NCI-H82 treated with DMSO at 0.1 percent for 48 hours (cell line): ENCODE measurements around the gene SUCLA2.
"Not testable (repeated sequence)": the region's sequence is repeated elsewhere in the genome, so short reads cannot be mapped to it uniquely, and the experiment has no call there.

ENCODE experiments used
- DNase-seq: peaks from one replicate; lab custom pipeline; 2025; ENCODE audit not compliant: unreplicated experiment; lab: John Stamatoyannopoulos, UW

The SUCLA2 gene

DNA sequence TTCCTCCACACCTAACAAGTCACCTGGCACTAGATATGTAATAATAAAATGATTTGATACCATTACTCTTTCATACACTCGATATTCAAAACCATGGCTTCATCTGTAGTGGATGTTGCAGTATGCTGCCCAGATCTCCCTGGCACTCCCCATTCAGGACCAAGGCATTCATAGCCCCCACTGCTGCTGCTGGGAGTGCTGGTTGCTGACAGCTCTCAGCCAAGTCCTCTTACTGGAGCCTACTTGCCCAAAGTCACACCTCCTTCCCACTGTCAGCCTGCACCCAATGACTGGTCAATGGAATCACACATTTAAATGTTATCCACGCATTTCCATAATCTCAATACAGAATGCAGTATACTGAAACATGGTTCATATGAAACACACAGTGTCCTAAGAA is 3.7 kb downstream of the SUCLA2 start:
- DNase-seq: no peak

DNA sequence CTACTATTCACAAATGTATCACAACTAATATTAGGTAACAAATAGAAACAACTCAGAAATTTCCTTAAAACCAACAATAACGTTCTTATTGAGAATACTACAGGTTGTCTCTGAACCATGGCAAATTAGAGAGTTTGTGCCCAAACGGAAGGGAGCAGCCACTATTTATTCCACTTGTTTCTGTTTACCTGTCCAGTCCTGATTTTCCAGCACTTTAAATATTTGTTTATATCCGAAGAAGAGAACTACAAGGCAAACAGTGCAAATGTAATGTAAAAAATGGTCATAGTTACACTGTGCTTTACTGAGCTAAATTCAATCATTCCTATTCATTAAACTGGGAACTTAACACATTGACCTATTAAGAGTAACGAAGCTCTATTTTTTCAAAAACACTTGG is 9.2 kb downstream of the SUCLA2 start:
- DNase-seq: no peak

DNA sequence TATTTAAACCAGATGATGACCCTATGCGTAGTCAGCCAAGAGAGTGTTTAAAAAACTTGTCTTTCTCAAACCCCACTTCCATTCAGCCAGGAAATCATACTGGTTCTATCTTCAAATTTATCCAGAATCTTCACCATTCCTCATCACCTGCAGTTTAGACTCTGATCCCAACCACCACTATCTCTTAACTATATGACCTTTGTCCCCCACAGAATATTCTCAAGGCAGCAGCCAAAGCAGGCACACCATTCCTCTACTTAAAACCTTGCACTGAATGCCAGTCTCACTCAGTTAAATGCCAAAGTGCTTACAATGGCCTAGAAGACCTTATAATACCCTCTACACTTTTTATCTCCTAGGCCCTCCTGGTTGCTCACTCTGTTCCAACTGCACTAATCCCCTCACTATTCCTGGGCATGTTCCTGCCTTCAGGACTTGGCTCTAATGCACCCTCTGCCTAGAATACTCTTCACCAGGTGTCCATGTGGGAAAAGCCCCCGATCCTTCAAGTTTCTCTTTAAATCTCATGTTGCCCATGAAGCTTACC is 10.1 kb downstream of the SUCLA2 start:
- DNase-seq: no peak

DNA sequence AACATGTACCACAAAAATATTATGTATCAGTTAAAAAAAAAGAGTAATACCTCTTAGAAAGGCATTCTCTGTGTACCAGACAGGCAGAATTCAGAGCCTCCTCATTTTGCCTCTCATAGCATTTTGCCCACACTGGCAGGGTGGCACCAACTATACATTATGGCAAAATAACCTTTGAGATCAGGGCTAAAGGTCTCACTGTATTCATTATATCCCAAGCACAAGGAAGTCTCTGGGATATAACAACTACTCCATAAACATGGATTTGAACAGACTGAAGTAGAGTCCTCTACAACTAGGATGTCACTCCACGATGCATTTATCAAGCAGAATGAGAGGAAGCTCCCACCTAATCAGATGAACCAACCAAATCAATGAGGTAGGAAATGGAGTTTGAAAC is 10.6 kb downstream of the SUCLA2 start:
- DNase-seq: no peak

DNA sequence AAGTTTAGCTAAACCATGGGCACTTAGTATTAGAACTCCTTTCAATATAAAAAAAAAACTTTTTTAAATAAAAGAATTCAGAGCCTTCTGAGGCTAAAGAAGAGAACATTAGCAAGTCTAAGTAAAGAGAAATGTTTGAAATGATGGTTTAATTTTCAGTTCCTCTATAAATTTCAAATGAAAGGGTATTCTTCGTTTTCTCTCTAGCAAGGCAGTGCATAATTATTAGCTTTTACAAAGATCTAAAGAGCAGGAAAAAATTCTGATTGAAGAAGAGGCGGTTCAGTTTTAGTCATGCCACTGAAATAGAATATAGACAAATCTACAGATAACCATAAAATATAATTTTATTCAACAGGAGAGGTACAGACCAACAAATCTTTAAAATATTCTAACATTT is 18.0 kb downstream of the SUCLA2 start:
- no peak for DNase-seq

DNA sequence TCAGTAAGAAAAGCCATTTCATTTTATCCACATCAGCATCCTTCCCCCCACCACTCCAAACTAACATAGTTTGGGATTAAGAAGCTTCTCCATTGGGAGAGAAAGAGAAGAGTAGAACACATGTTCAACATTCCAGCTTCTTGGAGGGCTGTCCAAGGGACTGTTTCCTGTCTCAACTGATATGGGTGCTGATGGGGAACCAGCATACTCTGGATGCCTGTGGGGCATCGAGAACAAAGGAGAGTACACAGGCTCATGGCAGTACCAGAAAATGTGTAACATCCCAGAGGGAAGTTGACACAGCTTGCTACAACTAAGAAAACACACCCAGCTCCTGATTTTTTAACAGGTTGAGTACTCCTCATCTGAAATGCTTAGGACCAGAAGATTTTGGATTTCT is 24.7 kb downstream of the SUCLA2 start:
- no peak for DNase-seq

DNA sequence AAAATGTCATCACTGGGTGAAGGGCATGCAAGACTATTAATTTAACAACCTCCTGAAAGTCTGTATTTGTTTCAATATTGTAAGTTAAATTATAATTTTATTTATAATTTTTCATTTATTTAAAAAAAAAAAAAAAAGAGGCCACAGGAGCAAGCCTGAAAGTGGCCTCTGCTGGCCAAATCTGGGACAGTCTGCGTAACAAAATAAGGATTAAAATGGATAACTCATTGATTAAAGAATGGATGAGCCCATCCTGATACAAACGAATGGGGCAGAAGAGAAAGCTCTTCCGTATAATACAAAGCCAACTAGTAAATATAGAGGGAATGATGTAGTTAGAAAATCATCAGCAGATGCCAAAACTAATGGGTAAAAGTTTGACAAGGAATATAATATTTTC is 36.2 kb downstream of the SUCLA2 start:
- DNase-seq: no peak

DNA sequence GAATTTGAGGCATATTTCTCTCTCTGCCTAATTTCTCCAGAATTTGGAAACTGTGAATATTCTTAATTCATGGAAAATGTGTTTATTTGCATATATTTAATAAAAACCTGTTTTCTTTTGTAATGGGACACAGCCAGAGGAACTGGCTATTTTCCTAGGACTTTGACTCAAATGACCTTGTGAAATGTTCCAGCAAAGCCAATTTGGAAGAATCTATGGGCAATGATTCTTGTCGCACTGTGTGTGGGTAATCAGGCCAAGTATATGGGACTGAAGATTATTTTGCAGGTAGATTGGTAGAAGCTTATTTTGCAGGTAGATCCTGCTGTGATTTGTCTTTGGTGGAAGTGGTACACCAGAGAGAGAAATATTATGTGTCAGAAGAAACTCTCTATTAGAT is 38.8 kb downstream of the SUCLA2 start:
- no peak for DNase-seq

DNA sequence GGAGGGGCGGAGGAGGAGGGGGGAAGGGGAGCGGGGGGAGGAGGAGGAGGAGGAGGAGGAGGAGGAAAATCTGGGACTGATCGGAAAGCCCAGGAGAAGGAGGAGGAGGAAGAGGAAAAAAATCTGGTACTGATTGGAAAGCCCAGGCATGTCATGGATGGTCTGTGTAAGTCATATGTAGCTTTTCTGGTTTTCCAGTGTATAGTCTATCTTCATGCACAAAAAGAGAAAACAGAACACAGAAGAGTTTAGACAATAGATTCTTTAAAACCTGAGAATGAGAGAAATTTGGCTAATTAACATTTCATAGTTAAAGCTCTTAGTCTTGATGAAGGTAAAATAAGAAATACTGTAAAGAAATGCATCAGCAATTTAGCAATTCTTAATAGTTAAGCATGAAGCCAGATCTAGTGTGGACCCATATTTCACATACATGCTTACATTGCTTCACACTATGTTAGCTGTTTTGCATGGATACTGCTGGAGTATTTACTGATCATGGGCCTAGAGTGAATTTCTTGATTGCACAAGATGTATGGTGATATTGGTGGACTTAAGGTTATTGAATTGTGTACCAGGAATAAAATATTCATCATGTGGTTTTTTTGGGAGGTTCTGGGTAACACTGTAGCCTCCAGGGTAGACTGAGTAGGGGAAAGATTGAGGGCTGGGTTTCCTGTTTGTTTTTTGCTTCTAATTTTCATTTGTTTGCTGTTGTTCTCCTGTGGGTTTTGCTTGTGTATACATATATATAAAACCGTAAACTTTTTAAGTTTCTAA is 41.4 kb downstream of the SUCLA2 start:
- no peak for DNase-seq

DNA sequence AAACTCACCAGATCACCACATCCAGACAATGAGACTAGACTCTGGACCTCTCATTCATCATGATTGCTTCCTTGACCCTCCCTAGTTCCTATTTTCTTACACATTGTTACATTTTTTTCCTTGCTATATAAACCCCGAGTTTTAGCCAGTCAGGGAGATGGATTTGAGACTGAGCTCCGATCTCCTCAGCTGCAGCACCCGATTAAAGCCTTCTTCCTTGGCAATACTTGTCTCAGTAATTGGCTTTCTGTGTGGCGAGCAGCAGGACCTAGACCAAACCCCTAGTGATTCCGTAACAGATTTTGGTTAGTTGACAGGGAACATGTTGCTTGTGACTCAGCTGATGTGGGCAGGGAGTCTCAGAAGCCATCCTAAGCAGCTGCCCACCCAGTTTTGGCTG is 44.0 kb downstream of the SUCLA2 start:
- no peak for DNase-seq

DNA sequence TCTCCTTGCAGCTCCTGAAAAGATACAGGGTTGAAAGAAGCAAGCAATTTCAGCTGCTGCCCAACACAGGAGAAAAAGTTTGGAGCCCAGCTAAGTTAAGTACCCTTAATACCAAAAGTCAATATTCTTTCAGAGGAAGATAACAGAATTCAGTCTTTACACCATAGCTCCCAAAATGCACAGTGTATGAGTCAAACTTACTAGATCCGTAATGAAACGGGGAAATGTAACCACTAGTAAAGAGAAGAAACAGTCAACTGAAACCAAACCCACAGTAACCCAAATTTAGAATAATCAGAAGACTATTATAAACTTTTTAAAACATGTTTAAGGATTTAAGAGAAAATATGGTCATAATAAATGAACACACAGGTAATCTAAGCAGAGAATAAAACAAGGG is 45.2 kb downstream of the SUCLA2 start:
- DNase-seq: no peak

DNA sequence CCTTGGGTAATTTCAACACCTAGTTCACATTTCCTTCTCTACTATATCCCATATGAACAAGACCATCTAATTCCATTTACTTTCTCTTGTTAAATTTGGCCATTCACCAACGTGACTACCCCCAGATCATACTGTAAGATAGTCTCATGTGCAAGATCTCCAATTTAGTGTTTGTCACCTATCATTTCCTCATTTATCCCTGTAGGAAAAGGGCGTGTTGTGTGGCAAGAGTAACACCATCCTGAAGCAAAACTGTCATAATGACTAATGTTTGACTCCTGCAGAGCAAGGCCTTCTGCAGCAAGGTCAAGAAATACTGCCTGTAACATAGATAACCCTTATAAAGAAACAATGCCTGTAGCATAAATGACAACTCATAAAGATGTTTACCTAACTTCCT is 51.3 kb downstream of the SUCLA2 start:
- no peak for DNase-seq

DNA sequence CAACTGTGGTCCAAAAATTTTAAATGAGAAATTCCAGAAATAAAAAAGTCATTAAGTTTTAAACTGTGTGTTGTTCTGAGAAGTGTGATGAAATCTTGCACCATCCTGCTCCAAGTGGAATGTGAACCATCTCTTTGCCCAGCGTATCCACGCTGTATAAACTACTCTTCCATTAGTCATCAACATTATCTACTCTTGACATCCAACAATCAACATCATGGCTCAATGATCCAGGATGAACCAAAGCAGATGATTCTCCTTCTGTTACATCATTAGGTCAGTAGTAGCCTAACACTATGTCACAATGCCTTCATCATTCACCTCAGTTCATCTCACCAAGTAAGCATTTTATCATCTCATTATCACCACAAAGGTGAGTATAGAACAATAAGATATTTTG is 55.3 kb downstream of the SUCLA2 start:
- DNase-seq: no peak

DNA sequence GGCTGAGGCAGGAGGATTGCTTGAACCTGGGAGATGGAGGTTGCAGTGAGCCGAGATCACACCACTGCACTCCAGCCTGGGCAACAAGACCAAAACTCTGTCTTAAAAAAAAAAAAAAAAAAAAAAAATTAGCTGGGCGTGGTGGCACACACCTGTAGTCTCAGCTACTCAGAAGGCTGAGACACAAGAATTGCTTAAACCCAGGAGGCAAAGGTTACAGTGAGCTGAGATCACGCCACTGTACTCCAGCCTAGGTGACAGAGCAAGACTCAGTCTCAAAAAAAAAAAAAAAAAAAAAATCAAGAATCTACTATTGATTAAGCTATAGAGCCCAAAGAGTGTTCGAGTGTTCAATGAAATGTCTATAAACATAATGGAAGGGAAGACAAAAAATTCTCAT is 55.9 kb downstream of the SUCLA2 start:
- DNase-seq: not testable (repeated sequence)

DNA sequence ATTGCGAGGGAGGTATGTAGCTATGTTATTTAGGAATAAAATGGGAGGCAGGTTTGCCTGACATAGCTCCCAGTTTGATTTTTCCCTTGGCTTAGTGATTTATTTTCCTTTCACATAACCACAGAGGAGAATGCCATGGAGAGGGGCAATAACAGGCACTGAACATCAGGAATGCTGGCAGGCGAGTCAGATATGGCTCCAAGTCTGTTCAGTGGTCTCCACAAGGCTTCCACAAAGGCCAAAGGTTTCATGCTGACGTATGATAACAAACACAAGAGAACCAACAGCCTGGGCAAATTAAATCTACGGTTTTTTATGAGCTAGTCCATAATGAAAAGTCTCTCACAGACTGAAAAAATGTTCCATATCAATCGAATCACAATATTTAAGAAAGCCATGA is 66.7 kb downstream of the SUCLA2 start:
- no peak for DNase-seq

DNA sequence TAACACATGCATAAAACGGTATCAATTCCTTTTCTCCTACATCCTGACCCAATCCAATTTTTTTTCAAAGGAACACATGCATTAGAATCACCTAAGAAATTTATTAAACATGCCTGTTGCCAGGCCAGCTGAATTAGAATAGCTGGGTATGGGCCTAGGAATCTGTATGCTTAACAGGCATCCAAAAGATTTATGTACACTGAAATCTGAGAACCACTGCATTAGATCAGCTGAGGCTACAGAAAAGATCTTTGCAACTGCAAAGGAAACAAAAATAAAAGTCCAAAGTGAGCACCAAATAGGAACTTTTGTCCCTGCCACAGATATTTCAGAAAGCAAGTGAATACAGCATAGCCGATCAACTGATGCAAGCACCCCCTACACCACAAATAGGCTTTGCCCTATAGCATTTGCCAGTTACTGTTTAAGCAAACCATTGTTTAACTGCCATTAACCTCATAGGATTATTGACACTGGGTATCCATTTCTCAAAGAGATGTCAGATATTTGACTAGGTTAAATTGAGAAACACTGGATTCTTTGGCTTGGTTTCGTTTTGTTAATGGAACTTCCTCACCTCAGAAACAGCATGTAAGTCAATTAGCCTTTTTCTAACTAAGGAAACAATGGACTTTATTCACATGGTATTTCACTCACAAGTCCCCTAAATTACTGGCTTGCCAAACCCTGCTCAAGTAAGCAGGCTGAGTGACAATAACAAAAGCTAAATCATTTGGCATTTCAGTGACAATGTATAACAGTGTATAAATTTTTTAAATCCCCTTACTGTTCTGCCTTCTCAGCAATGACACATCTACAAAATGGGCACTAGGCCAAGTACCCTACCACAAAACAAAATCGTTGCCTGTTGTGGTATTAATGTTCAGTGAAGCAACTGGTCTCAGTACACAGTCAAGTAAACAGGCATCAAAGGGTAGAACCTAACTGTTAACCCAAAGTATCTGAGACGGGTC is 67.8 kb downstream of the SUCLA2 start:
- no peak for DNase-seq

DNA sequence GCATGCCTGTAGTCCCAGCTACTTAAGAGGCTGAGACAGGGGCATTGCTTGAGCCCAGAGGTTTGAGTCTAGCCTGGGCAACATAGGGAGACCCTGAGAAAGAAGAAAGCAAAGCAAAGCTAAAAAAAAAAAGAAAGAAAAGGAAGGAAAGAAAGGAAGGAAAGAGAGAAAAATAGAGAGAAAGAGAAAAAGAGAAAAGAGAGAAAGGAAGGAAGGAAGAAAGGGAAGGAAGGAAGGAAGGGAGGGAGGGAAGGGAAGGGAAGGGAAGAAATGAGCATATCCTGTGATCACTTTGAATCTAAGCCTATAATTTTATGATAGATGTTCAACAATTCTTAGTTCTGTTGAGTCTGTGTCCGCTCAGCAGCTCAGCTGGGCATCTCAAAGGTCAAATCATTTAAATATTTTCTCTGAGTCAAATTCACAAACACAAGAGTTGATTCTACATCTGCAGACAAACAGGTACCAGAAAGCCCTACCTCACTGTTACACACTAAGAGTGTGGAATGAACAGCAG is 70.4 kb downstream of the SUCLA2 start:
- no peak for DNase-seq

DNA sequence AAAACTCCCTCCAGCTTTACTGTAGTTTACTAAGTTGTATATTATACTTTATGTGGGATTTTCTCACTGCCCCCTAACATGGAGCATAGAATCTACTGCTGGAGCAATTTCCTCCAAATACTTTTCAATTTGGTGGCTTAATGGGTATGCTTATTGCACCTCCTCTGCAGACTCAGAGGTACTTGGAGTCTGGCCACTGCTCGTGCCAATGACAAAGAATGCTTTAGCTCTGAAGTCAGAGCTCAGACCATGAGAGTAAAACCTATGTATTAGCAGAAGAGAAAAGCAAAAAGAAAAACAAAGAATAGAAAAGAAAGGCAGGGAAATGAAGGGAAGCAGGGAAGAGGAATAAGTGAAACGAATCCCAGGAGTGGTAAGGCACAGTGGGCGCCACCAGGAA is 71.9 kb downstream of the SUCLA2 start:
- DNase-seq: no peak

DNA sequence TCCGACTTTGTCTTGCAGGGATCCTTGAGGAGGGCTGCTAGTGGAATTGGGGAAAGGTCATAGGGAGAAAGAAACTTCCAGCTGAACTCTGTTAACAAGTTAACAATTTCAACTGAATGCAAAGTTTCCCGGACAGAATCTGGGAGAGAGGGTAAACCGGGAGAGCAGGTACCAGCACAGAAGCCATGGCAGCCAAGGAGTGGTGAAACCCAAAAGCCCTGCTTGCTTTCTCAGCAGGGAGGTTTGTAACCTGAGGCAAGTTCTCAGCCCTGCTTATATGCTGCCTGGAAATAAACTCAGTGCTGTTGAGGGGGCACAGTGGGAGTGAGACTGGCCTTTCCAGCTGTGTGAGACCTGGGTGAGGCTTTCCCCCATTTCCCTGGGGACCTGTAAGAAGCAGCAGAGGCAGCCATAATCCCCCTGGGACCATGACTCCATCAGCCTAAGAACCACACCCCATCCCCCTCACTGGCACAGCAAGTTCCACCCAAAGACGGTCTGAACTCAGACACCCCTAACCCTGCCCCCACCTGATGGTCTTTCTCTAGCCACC is 84.0 kb downstream of the SUCLA2 start:
- no peak for DNase-seq

DNA sequence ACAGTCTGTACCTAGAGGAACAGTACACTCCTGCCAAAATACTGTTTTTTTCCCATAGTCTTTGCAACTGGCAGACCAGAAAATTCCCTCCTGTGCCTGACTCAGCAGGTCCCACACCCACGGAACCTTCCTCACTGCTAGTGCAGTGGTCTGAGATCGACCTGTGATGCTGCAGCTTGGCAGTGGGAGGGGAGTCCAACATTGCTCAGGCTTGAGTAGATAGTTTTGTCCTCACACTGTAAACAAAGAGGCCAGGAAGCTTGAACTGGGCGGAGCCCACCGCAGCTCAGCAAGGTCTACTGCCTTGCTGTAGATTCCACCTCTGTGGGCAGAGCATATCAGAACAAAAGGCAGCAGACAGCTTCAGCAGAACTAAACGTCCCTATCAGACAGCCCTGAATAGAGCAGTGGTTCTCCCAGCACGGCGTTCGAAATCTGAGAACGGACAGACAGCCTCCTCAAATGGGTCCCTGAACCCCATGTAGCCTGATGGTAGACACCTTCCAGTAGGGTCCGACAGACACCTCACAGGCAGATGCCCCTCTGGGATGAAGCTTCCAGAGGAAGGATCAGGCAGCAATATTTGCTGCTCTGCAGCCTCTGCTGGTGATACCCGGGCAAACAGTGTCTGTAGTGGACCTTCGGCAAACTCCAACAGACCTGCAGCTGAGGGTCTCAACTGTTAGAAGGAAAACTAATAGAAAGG is 92.7 kb downstream of the SUCLA2 start:
- no peak for DNase-seq

DNA sequence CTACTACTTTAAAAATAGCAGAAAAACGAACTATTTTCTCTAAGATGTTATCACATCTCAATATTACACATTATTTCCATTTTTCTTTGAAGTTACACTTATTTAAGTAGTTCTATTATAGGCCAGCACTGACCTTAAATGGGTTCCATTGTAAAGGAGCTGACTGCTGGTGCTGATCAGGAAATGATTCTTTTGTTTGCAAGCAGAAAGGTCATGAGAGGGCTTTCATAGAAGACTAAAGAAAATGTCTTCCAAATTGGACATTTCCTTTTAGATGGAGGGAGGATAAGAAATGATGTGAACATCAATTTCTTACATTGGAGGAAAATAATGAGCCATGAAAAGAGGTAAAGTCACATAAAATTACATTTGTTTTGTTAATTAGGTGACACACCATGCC is 96.2 kb downstream of the SUCLA2 start:
- no peak for DNase-seq
